CD14-positive monocyte (primary cell): ENCODE data around the gene ASPN. TPM values are rescaled to one million over a fixed set of nuclear protein-coding genes. Genes with fewer than 3 reads are reported as not detected.

ENCODE experiments used
- DNase-seq, 3 donors: peaks; one replicate each; pipeline ENCODE4 v3.0.0-alpha.2; 2011 to 2022
- H2AFZ ChIP-seq: 2 replicates; pipeline ENCODE4 v1.6.0; 2012; ENCODE audit warnings: mild to moderate bottlenecking, low read depth, low read length, inconsistent platforms; ENCODE audit not compliant: insufficient read depth, poor library complexity, severe bottlenecking
- H3K27ac ChIP-seq, 2 donors: 1 replicate in 1 of 2; 2 replicates in 1 of 2; pipeline ENCODE4 v1.5.1; 2012 to 2013; ENCODE audit warnings: low read length in 2 of 2, control low read depth in 1 of 2, inconsistent platforms in 1 of 2, low read depth in 1 of 2, mild to moderate bottlenecking in 1 of 2
- H3K27me3 ChIP-seq, 2 donors: one replicate each; pipeline versions ENCODE4 v1.6.0 to v1.6.1; 2011 to 2013; ENCODE audit warnings: low read length in 2 of 2; ENCODE audit not compliant: control insufficient read depth in 2 of 2, insufficient read depth in 2 of 2
- H3K36me3 ChIP-seq, 2 donors: replicated peaks in 1 of 2; 1 replicate in 1 of 2; 2 replicates in 1 of 2; pipeline versions ENCODE4 v1.5.1 to v1.6.1; 2012 to 2013; ENCODE audit warnings: low read length in 2 of 2, control low read depth in 1 of 2, inconsistent platforms in 1 of 2, mild to moderate bottlenecking in 1 of 2; ENCODE audit not compliant: insufficient read depth in 2 of 2, control insufficient read depth in 1 of 2
- H3K4me1 ChIP-seq, 2 donors: 1 replicate in 1 of 2; 2 replicates in 1 of 2; pipeline versions ENCODE4 v1.5.1 to v1.6.1; 2012 to 2013; ENCODE audit warnings: low read length in 2 of 2, control low read depth in 1 of 2, inconsistent platforms in 1 of 2, mild to moderate bottlenecking in 1 of 2, moderate library complexity in 1 of 2; ENCODE audit not compliant: insufficient read depth in 2 of 2, control insufficient read depth in 1 of 2
- H3K4me2 ChIP-seq: replicated peaks from 2 replicates; pipeline ENCODE3; 2012; ENCODE audit warnings: low read length, moderate library complexity, mild to moderate bottlenecking; ENCODE audit not compliant: poor library complexity, severe bottlenecking; ENCODE audit errors: extremely low read depth
- H3K4me3 ChIP-seq, 3 experiments: fragments of 200-600 bp in 1 of 3; sonication (generic) in 1 of 3; replicated peaks in 1 of 3; 1 replicate in 2 of 3; 2 replicates in 1 of 3; pipeline ENCODE4 v1.5.1; 2011 to 2013; ENCODE audit warnings: low read length in 3 of 3, mild to moderate bottlenecking in 3 of 3, control low read depth in 2 of 3, low read depth in 2 of 3, inconsistent platforms in 1 of 3, moderate library complexity in 1 of 3
- H3K79me2 ChIP-seq: 2 replicates; pipeline ENCODE4 v1.6.0; 2012; ENCODE audit warnings: mild to moderate bottlenecking, control low read depth, inconsistent platforms, low read length, moderate library complexity; ENCODE audit not compliant: insufficient read depth
- H3K9ac ChIP-seq: 2 replicates; pipeline ENCODE4 v1.6.0; 2017; ENCODE audit warnings: low read length, mild to moderate bottlenecking; ENCODE audit not compliant: insufficient read depth, poor library complexity, severe bottlenecking
- H3K9me3 ChIP-seq, 2 donors: replicated peaks in 1 of 2; 1 replicate in 1 of 2; 2 replicates in 1 of 2; pipeline versions ENCODE4 v1.5.1 to v1.6.1; 2012 to 2013; ENCODE audit warnings: low read length in 2 of 2, control low read depth in 1 of 2; ENCODE audit not compliant: control insufficient read depth in 1 of 2, insufficient read depth in 1 of 2
- H4K20me1 ChIP-seq: 2 replicates; pipeline ENCODE4 v1.6.0; 2012; ENCODE audit warnings: mild to moderate bottlenecking, low read length, control low read depth, moderate library complexity; ENCODE audit not compliant: insufficient read depth
- H3K27ac Mint-ChIP-seq, 7 donors: one replicate each; pipeline ENCODE4 v1.8.0; 2020; ENCODE audit warnings: mild to moderate bottlenecking in 7 of 7, mixed read lengths in 7 of 7, moderate library complexity in 6 of 7, inconsistent platforms in 2 of 7
- H3K27me3 Mint-ChIP-seq, 3 donors: one replicate each; pipeline ENCODE4 v1.8.0; 2021 to 2022; ENCODE audit warnings: low read depth in 3 of 3, mild to moderate bottlenecking in 3 of 3, mixed read lengths in 3 of 3, moderate library complexity in 3 of 3, inconsistent platforms in 1 of 3
- H3K36me3 Mint-ChIP-seq, 2 donors: one replicate each; pipeline ENCODE4 v1.8.0; 2020; ENCODE audit warnings: mixed read lengths in 2 of 2, inconsistent platforms in 1 of 2, mild to moderate bottlenecking in 1 of 2
- H3K4me1 Mint-ChIP-seq: one replicate; pipeline ENCODE4 v1.8.0; 2020; ENCODE audit warnings: mild to moderate bottlenecking, mixed read lengths
- H3K4me3 Mint-ChIP-seq, 2 donors: one replicate each; pipeline ENCODE4 v1.8.0; 2020; ENCODE audit warnings: mild to moderate bottlenecking in 2 of 2, mixed read lengths in 2 of 2, moderate library complexity in 1 of 2
- H3K9me3 Mint-ChIP-seq, 7 donors: one replicate each; pipeline ENCODE4 v1.8.0; 2020 to 2022; ENCODE audit warnings: mixed read lengths in 7 of 7, mild to moderate bottlenecking in 6 of 7, moderate library complexity in 6 of 7, inconsistent platforms in 2 of 7
- WGBS: methylation state at CpG from one replicate; pipeline ENCODE4 v1.1.5; 2013; ENCODE audit warnings: missing lambda C conversion rate; ENCODE audit not compliant: insufficient coverage; 5-methylcytosine and 5-hydroxymethylcytosine counted together
- intact Hi-C, 2 donors: fragments of 100-400 bp; cut with micrococcal nuclease; formaldehyde crosslinking; loops; one replicate each; pipeline versions ENCODE4 v1.15.0 to v1.15.1; 2023
- polyA plus RNA-seq, 3 donors: library from polyadenylated mRNA; depleted of rRNA in 1 of 3; unstranded in 2 of 3; stranded (reverse) in 1 of 3; fragments of 300-500 nt in 2 of 3; fragments of >200 nt in 1 of 3; fragmentation: Illumina TruSeq in 2 of 3; gene quantifications; 1 replicate in 2 of 3; 2 replicates in 1 of 3; pipeline ENCODE4 v1.2.3, GENCODE V29; 2012 to 2021
- TF ChIP-seq, protein P1 (sequence below): fragments of 200-600 bp; IDR thresholded peaks from one replicate; pipeline ENCODE4 v1.8.0; 2022; ENCODE audit warnings: antibody characterized with exemption, mild to moderate bottlenecking

The ASPN gene
- polyA plus RNA-seq, 3 donors, result not detected

DNA sequence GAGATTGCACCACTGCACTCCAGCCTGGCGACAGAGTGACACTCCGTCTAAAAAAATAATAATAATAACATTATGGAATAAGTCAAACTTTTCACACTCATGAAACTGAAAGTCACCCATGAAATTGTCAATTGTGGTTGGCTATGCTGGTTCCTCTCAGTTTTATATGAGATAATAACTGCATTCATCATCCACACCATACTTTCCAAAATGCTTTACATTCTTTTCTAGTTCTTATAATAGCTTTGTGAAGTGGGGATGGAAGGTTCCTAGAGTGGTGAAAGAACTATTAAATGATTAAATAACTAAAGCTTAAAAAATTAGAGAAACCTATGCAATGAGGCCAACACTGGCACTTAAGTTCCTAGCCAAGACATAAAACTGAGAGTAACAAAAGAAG is 12.6 kb upstream of the ASPN start:
- WGBS, result no CpG with 5 or more reads among the region's 2 CpGs
- Histone ChIP-seq H2AFZ (no peak overlapping the region), H3K79me2 (no peaks in the 10 kb centered on the region), H3K9ac (no peak overlapping the region), H4K20me1 (no peaks in the 10 kb centered on the region), H3K36me3 (no peaks in the 10 kb centered on the region), H3K27ac (no peak overlapping the region), H3K4me2 (no peak overlapping the region), H3K9me3 (no peaks in the 10 kb centered on the region), H3K4me3 (no peak overlapping the region), H3K4me1 (no peaks in the 10 kb centered on the region), H3K27me3 (no peaks in the 10 kb centered on the region)
- no peak for DNase-seq
- TF ChIP-seq, protein P1, sequence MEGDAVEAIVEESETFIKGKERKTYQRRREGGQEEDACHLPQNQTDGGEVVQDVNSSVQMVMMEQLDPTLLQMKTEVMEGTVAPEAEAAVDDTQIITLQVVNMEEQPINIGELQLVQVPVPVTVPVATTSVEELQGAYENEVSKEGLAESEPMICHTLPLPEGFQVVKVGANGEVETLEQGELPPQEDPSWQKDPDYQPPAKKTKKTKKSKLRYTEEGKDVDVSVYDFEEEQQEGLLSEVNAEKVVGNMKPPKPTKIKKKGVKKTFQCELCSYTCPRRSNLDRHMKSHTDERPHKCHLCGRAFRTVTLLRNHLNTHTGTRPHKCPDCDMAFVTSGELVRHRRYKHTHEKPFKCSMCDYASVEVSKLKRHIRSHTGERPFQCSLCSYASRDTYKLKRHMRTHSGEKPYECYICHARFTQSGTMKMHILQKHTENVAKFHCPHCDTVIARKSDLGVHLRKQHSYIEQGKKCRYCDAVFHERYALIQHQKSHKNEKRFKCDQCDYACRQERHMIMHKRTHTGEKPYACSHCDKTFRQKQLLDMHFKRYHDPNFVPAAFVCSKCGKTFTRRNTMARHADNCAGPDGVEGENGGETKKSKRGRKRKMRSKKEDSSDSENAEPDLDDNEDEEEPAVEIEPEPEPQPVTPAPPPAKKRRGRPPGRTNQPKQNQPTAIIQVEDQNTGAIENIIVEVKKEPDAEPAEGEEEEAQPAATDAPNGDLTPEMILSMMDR, result no peak
- Mint-ChIP-seq H3K4me1 (peaks cover 3% of the 10 kb centered on the region), H3K27me3 (peaks cover 0 to 3% (median 0%) of the 10 kb centered on the region in 3 donors), H3K36me3 (peaks cover 1 to 3% of the 10 kb centered on the region in 2 donors), H3K4me3 (no peak overlapping the region), H3K9me3 (no peaks in the 10 kb centered on the region), H3K27ac (no peak overlapping the region)
- intact Hi-C loops, result no loop called here

DNA sequence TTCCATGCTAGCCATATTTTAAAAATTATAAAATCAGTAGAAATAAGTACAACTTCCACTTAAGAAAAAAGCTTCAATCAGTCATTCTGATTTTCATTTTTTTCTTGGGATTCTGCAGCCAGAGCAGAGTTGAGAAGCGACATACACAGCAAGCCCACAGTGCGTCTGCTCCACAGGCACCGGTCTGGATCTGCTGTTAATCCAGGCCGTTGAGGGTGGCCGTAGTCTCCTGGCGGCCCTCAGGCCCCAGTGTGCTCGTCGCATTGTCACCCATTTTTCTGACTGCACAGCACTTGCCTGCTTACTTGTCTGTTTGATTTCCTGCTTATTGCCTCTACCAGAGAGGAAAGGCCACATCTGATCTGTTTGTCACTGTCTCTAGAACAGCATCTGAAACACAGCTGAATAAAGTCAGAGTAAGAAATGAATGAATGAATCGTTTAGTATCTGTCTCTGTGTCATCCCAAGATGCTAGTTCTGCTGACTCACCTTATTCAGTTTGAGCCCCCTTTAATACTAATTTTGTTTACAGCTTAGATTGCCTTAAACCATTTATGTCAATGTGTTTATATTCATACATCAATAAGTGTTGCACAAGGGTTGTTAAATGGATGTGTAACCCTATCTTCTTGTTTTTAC is 11.6 kb upstream of the ASPN start:
- H3K4me3 ChIP-seq, result no peak overlapping the region
- no peaks in the 10 kb centered on the region for H3K27me3 ChIP-seq
- TF ChIP-seq, protein P1, result no peak
- no peaks in the 10 kb centered on the region for H3K36me3 ChIP-seq
- Mint-ChIP-seq H3K36me3 (peaks cover 1 to 3% of the 10 kb centered on the region in 2 donors), H3K4me3 (no peak overlapping the region), H3K27ac (no peak overlapping the region), H3K27me3 (peaks cover 0 to 3% (median 0%) of the 10 kb centered on the region in 3 donors), H3K4me1 (peaks cover 7% of the 10 kb centered on the region), H3K9me3 (no peaks in the 10 kb centered on the region)
- H3K4me1 ChIP-seq, result no peaks in the 10 kb centered on the region
- intact Hi-C loops, result no loop called here
- no peak for DNase-seq
- H3K9ac ChIP-seq, result no peak overlapping the region
- no peak overlapping the region for H2AFZ ChIP-seq
- H4K20me1 ChIP-seq, result no peaks in the 10 kb centered on the region
- WGBS, result 95% methylated on average over 8 of the region's 9 CpGs
- H3K4me2 ChIP-seq, result no peak overlapping the region
- H3K9me3 ChIP-seq, result no peaks in the 10 kb centered on the region
- H3K79me2 ChIP-seq, result no peaks in the 10 kb centered on the region
- no peak overlapping the region for H3K27ac ChIP-seq
